GM12875 (cell line): Measurements from ENCODE around the gene EP400.
"Not testable (repeated sequence)": the region's sequence is repeated elsewhere in the genome, so short reads cannot be mapped to it uniquely, and the experiment has no call there.

ENCODE experiments used
- H3K4me3 ChIP-seq: one replicate; pipeline ENCODE4 v1.5.1; 2011; ENCODE audit warnings: low read depth, low read length, control low read depth
- CTCF ChIP-seq: IDR thresholded peaks from 2 replicates; pipeline ENCODE4 v1.5.1; 2011; ENCODE audit warnings: low read depth, mild to moderate bottlenecking, control low read depth, inconsistent platforms, low read length, moderate library complexity, borderline replicate concordance; ENCODE audit not compliant: insufficient read depth

Gene EP400

GRCh38 chr12:132078190-132078589 lies 128.4 kb downstream of the EP400 start:
- H3K4me3 ChIP-seq, result no peak overlapping the region
- TF ChIP-seq CTCF, result no peak

GRCh38 chr12:132079200-132079599 lies 129.5 kb downstream of the EP400 start:
- TF ChIP-seq CTCF, result no peak

GRCh38 chr12:132079695-132080094 lies 130.0 kb downstream of the EP400 start:
- no peak overlapping the region for H3K4me3 ChIP-seq
- no peak for TF ChIP-seq CTCF

More at GRCh38 chr12:132079200-132079599, 129.5 kb downstream of the EP400 start:
- H3K4me3 ChIP-seq, result no peak overlapping the region

GRCh38 chr12:132080515-132080914 lies 130.8 kb downstream of the EP400 start:
- not testable (repeated sequence) for H3K4me3 ChIP-seq

- TF ChIP-seq CTCF, result no peak
- no peak overlapping the region for H3K4me3 ChIP-seq
Measured at GRCh38 chr12:132081423-132081822, 131.7 kb downstream of the EP400 start.

- TF ChIP-seq CTCF, result no peak
- H3K4me3 ChIP-seq, result peak overlapping the region; percentile 51
Measured at GRCh38 chr12:132083614-132083940, 133.8 kb downstream of the EP400 start.

GRCh38 chr12:132083941-132084620 lies 134.3 kb downstream of the EP400 start:
- TF ChIP-seq CTCF, result no peak
- peak overlapping the region; percentile 88 for H3K4me3 ChIP-seq
